ENCODE data around the gene LINGO3.

LINGO3 gene

GRCh38 chr19:2274931-2275535 lies 32.9 kb downstream of the LINGO3 start:
- no peaks in the 10 kb centered on the region for H3K27me3 ChIP-seq (ENCODE audit: insufficient read depth, low read depth, severe bottlenecking)
- TF ChIP-seq CTCF (IDR thresholded peaks at IDR 0.05; ENCODE audit: low read depth, low read length) = peak; percentile 93
- no peak overlapping the region for H3K4me3 ChIP-seq (ENCODE audit: low read depth, low read length)
- peaks cover 31% of the 10 kb centered on the region for H3K36me3 ChIP-seq
- H3K27ac ChIP-seq = peak overlapping the region; percentile 49
- H3K9me3 ChIP-seq (ENCODE audit: severe bottlenecking) = no peaks in the 10 kb centered on the region
- DNase-seq = peak; percentile 85

GRCh38 chr19:2274185-2274711 lies 33.7 kb downstream of the LINGO3 start:
- Histone ChIP-seq H3K4me3 (ENCODE audit: low read depth, low read length) (no peak overlapping the region), H3K36me3 (peaks cover 37% of the 10 kb centered on the region), H3K9me3 (ENCODE audit: severe bottlenecking) (no peaks in the 10 kb centered on the region), H3K27me3 (ENCODE audit: insufficient read depth, low read depth, severe bottlenecking) (no peaks in the 10 kb centered on the region), H3K27ac (no peak overlapping the region)
- no peak for DNase-seq
- no peak for TF ChIP-seq CTCF (IDR thresholded peaks at IDR 0.05; ENCODE audit: low read depth, low read length)

GRCh38 chr19:2273356-2274184 lies 34.4 kb downstream of the LINGO3 start:
- Histone ChIP-seq H3K9me3 (ENCODE audit: severe bottlenecking) (no peaks in the 10 kb centered on the region), H3K4me3 (ENCODE audit: low read depth, low read length) (peak overlapping the region; percentile 21), H3K27ac (peak overlapping the region; percentile 46), H3K36me3 (peaks cover 37% of the 10 kb centered on the region), H3K27me3 (ENCODE audit: insufficient read depth, low read depth, severe bottlenecking) (no peaks in the 10 kb centered on the region)
- peak; percentile 89 for TF ChIP-seq CTCF (IDR thresholded peaks at IDR 0.05; ENCODE audit: low read depth, low read length)
- peak; percentile 89 for DNase-seq

DNA sequence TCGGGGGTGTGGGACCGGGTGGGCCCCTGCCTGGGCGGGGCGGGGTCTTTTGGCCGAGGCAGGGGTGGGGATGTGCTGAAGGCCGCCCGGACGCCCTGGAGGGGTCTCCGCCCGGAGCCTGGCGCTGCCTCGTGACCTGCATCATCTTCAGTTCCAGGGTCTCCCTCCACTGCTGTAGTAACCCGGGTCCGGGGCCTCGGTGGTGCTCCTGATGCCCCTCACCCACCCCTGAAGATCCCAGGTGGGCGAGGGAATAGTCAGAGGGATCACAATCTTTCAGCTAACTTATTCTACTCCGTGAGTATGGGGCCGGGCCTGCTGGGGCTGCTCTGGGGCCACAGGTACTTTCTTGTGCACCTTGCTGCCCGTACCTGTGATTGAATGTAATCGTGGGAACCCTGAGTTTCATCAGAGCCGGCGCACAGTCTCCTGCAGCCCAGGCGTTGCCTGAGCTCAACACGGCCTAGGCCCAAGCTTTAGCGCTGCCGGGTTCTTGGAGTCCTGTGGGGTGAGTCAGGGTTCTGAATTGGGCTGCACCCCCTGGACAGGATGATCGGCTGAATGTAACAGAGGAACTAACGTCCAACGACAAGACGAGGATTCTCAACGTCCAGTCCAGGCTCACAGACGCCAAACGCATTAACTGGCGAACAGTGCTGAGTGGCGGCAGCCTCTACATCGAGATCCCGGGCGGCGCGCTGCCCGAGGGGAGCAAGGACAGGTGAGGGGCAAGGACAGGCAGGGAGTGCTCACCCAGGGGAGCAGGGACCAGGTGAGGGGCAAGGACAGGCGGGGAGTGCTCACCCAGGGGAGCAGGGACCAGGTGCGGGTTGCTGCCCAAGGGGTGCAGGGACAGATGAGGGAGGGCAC lies 36.5 kb downstream of the LINGO3 start:
- peaks cover 37% of the 10 kb centered on the region for H3K36me3 ChIP-seq
- no peak for DNase-seq
- H3K27ac ChIP-seq = peak overlapping the region; percentile 88
- H3K9me3 ChIP-seq (ENCODE audit: severe bottlenecking) = no peaks in the 10 kb centered on the region
- no peak for TF ChIP-seq CTCF (IDR thresholded peaks at IDR 0.05; ENCODE audit: low read depth, low read length)
- no peaks in the 10 kb centered on the region for H3K27me3 ChIP-seq (ENCODE audit: insufficient read depth, low read depth, severe bottlenecking)
- peak overlapping the region; percentile 84 for H3K4me3 ChIP-seq (ENCODE audit: low read depth, low read length)

DNA sequence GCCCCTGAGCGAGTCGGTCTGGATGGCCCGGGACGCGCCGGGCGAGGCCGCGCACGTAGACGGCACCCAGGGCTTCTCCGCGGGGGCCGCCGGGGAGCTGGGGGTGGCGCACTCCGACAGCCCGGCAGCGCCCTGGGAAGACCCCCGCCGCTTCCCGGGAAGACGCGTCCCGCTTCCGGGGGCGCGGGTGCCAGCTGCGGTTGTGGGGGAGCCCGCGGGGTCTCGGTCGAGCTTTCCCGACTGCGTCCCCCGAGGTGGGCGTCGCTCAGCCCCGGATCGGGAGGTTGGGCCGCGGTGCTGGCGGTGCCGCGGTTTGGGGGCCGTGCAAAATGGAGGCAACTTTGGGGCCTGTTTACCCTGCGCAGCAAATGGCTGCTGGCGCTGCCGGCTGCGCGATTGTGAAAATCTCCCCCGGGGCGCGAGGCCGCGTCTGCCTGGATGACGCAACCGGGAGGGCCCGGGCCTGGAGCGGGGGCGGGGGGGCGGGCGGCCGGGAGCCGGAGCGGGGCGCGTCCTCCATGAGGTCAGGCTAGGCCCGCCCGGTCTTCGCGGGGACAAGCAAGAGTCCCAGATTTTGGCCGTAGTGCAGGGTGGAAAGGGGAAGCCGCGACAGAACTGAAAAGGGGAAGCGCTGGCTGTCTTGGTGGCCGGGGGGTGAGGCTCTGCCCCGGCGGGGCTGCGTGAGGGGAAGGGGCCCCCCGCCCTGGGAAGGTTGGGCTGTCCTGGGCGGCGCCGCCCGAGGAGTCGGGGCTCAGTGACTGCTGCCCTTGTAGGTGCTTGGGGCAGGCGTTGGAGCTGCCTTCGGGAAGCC lies 37.3 kb downstream of the LINGO3 start:
- DNase-seq = peak; percentile 51
- no peaks in the 10 kb centered on the region for H3K9me3 ChIP-seq (ENCODE audit: severe bottlenecking)
- peaks cover 37% of the 10 kb centered on the region for H3K36me3 ChIP-seq
- H3K27me3 ChIP-seq (ENCODE audit: insufficient read depth, low read depth, severe bottlenecking) = no peaks in the 10 kb centered on the region
- TF ChIP-seq CTCF (IDR thresholded peaks at IDR 0.05; ENCODE audit: low read depth, low read length) = no peak
- H3K4me3 ChIP-seq (ENCODE audit: low read depth, low read length) = peak overlapping the region; percentile 84
- peak overlapping the region; percentile 88 for H3K27ac ChIP-seq

Data from WERI-Rb-1 (cell line).